Epithelial cell of proximal tubule (primary cell): ENCODE results near the gene P2RY4. TPM values are rescaled to one million over a fixed set of nuclear protein-coding genes. Genes with fewer than 3 reads are reported as not detected.
"Not testable (repeated sequence)": the region's sequence is repeated elsewhere in the genome, so short reads cannot be mapped to it uniquely, and the experiment has no call there.

ENCODE experiments used
- DNase-seq: peaks from one replicate; pipeline ENCODE4 v3.0.0-alpha.2; 2011; ENCODE audit warnings: low read depth
- H3K4me3 ChIP-seq: 2 replicates; pipeline ENCODE4 v1.5.1; 2011; ENCODE audit warnings: low read depth, mild to moderate bottlenecking, low read length
- total RNA-seq: library from RNA; depleted of rRNA; stranded (reverse); fragments of >200 nt; gene quantifications from 2 replicates; pipeline ENCODE4 v1.2.3, GENCODE V29; 2015
- TF ChIP-seq, protein P1 (sequence below): conservative IDR thresholded peaks from 2 replicates; pipeline ENCODE4 v1.5.1; 2012; ENCODE audit warnings: low read depth, mild to moderate bottlenecking, low read length

Gene P2RY4
- total RNA-seq, 1 donor from 2014 or later = not detected

DNA sequence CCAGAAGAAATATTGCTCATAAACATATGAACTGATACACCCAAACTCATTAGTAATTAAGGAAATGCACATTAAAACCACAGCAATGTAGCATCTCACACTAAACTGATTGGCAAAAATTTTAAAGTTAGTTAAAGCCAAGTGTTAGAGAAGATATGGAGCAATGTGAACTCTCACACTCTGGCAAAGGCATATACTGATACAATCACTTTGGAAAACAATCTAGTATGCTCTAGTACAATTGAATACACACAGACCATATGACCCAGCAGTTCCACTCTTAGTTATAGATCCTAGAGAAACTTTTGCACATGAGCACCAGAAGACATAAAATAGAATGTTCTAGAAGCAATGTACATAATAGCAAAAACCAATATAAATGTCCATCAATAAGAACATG, 34.0 kb downstream of the P2RY4 start:
- TF ChIP-seq, protein P1, sequence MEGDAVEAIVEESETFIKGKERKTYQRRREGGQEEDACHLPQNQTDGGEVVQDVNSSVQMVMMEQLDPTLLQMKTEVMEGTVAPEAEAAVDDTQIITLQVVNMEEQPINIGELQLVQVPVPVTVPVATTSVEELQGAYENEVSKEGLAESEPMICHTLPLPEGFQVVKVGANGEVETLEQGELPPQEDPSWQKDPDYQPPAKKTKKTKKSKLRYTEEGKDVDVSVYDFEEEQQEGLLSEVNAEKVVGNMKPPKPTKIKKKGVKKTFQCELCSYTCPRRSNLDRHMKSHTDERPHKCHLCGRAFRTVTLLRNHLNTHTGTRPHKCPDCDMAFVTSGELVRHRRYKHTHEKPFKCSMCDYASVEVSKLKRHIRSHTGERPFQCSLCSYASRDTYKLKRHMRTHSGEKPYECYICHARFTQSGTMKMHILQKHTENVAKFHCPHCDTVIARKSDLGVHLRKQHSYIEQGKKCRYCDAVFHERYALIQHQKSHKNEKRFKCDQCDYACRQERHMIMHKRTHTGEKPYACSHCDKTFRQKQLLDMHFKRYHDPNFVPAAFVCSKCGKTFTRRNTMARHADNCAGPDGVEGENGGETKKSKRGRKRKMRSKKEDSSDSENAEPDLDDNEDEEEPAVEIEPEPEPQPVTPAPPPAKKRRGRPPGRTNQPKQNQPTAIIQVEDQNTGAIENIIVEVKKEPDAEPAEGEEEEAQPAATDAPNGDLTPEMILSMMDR = no peak

DNA sequence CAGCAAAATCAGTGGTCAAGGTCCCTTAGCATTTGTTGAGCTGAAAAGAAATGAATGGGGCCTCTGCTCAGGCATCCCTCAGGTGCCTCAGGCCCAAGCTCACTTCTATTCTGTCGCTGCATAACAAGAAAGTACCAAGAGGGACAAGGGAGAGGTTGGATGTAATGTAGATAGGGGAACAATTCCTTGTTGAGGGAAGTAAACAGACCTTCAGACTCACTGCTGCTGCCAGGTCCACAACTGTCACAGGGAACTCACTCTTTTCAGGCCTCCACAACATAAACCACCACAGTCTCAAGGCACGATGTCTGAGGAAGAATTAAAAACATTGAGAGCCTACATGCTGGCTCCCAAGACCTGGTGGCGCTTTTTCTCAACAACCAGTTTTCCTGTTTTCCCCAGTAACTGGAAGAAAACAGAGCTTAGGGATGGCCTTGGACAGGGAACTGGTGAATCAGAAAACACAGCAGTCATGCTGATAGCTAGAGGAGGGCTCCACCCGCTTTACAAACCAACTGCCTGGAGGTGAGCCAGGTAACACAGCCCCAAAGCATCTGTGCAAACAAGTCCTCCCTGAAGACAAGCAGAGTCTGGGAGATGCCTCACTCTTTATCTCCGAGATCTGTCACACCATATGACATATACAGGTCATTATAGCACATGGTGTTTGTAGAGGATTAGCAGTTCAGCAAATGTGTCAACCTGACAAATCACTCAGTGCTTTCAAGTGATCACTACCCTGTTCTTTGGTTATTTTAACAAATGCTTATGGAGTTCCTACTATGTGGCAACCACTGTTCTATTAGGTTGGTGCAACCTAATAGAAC, 39.9 kb downstream of the P2RY4 start:
- no peak for DNase-seq
- TF ChIP-seq, protein P1 = no peak
- no peak overlapping the region for H3K4me3 ChIP-seq

More for the DNA sequence above, 34.0 kb downstream of the P2RY4 start:
- H3K4me3 ChIP-seq = no peak overlapping the region
- DNase-seq = no peak

DNA sequence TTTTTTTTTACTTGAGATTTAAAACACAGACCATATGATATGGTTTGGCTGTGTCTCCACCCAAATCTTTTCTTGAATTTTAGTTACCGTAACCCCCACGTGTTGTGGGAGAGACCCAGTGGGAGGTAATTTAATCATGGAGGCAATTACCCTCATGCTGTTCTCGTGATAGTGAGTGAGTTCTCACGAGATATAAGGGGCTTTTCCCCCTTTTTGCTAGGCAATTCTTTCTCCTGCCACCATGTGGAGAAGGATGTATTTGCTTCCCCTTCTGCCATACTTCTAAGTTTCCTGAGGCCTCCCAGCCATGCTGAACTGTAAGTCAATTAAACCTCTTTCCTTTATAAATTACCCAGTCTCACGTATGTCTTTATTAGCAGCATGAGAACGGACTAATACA, 50.4 kb downstream of the P2RY4 start:
- H3K4me3 ChIP-seq, DNase-seq: not testable (repeated sequence)

DNA sequence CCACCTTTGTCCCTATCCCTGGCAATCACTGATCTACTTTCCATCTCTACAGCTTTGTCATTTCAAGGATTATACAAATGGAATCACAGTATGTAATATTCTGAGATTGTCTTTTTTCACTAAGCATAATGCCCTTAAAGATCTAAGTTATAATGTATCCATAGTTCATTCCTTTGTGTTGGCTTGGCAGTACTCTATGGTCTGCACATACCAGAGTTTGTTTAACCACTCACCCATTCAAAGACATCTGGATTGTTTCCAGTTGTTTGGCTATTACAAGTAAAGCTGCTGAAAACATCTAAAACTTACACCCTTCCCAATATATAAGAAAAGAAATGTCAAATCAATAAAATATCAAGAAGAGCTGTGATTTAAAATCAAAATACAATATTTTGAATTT, 51.5 kb downstream of the P2RY4 start:
- no peak for DNase-seq
- no peak overlapping the region for H3K4me3 ChIP-seq
- TF ChIP-seq, protein P1 = no peak

Other genes with a start within 250 kb of the P2RY4 start
- not detected in 2 replicates for gene AWAT2, start 210.3 kb downstream of the P2RY4 start, total RNA-seq
- not detected in 2 replicates for gene OTUD6A, start 197.7 kb downstream of the P2RY4 start, total RNA-seq
- gene IGBP1, start 126.8 kb downstream of the P2RY4 start, total RNA-seq = 43.0 and 62.2 TPM in 2 replicates
- gene DGAT2L6, start 82.7 kb downstream of the P2RY4 start, total RNA-seq = not detected in 2 replicates
- gene AWAT1, start 25.5 kb downstream of the P2RY4 start, total RNA-seq = not detected in 2 replicates
- not detected in 2 replicates for gene ARR3, start 8.1 kb upstream of the P2RY4 start, total RNA-seq
- not detected in 2 replicates for gene RAB41, start 22.0 kb upstream of the P2RY4 start, total RNA-seq
- 63.0 and 70.0 TPM in 2 replicates for gene PDZD11, start 29.7 kb upstream of the P2RY4 start, total RNA-seq
- gene KIF4A, start 29.9 kb upstream of the P2RY4 start, total RNA-seq = 26.8 and 28.6 TPM in 2 replicates
- gene GDPD2, start 163.1 kb upstream of the P2RY4 start, total RNA-seq = not detected in 2 replicates
- gene DLG3, start 184.6 kb upstream of the P2RY4 start, total RNA-seq = 28.8 and 31.6 TPM in 2 replicates